HepG2 (cell line): ENCODE results near the gene BSN. TPM values are rescaled to one million over a fixed set of nuclear protein-coding genes. Genes with fewer than 3 reads are reported as not detected.

ENCODE experiments used
- ATAC-seq: fragments of 200-7000 bp; cut with Tn5 transposase; 3 replicates; pipeline ENCODE4 v1.9.1; 2020; ENCODE audit warnings: mild to moderate bottlenecking, moderate library complexity
- BruUV-seq: library from RNA; stranded (reverse); fragments of 400-500 nt; replicated peaks from 2 replicates; lab custom pipeline; 2021; lab: Mats Ljungman, UMichigan
- CTCF ChIA-PET: fragments of 300-600 bp; formaldehyde crosslinking; extraction: SDS; loops from one replicate; lab custom pipeline; 2021; ENCODE audit warnings: low total read pairs, inconsistent platforms, low intra/inter-chr PET ratio; lab: Yijun Ruan, JAX
- POLR2A ChIA-PET: fragments of 350-600 bp; sonication (Branson Sonifier 250); formaldehyde crosslinking; loops from one replicate; lab custom pipeline; 2020; ENCODE audit warnings: antibody characterized with exemption, inconsistent platforms; lab: Yijun Ruan, JAX
- DNase-seq: peaks from one replicate; pipeline ENCODE4 v3.0.0-alpha.2; 2015; ENCODE audit warnings: low spot score
- FAIRE-seq: peaks from 3 replicates; lab custom pipeline; 2011; peaks lifted over from hg19 to GRCh38; lab: Jason Lieb, UNC
- H2AFZ ChIP-seq: one replicate; pipeline ENCODE4 v1.6.1; 2011; ENCODE audit warnings: low read length, inconsistent platforms
- H3K27ac ChIP-seq: fragments of 300-600 bp; 3 replicates; pipeline ENCODE4 v1.8.0; 2011; ENCODE audit warnings: mixed run types, mild to moderate bottlenecking, mixed read lengths, low read length, inconsistent platforms; ENCODE audit not compliant: insufficient read depth; ENCODE audit errors: extremely low read length
- H3K27me3 ChIP-seq, 2 experiments: fragments of 200-600 bp in 1 of 2; 2 replicates in 1 of 2; 3 replicates in 1 of 2; pipeline versions ENCODE4 v1.6.0 to v1.8.0; 2011; ENCODE audit warnings: low read length in 2 of 2, mild to moderate bottlenecking in 2 of 2, moderate library complexity in 2 of 2, inconsistent platforms in 1 of 2; ENCODE audit not compliant: insufficient read depth in 2 of 2, control insufficient read depth in 1 of 2
- H3K36me3 ChIP-seq, 2 experiments: fragments of 200-600 bp in 1 of 2; replicated peaks in 1 of 2; 2 replicates in 1 of 2; 3 replicates in 1 of 2; pipeline versions ENCODE4 v1.5.1 to v1.8.0; 2011; ENCODE audit warnings: low read length in 2 of 2, inconsistent platforms in 1 of 2; ENCODE audit not compliant: insufficient read depth in 2 of 2, control insufficient read depth in 1 of 2
- H3K4me1 ChIP-seq: 2 replicates; pipeline ENCODE4 v1.5.1; 2012; ENCODE audit warnings: low read length, inconsistent platforms; ENCODE audit not compliant: insufficient read depth
- H3K4me2 ChIP-seq: 2 replicates; pipeline ENCODE4 v1.6.0; 2011; ENCODE audit warnings: low read depth, low read length, inconsistent platforms
- H3K4me3 ChIP-seq, 3 experiments: fragments of 200-600 bp in 1 of 3; sonication (generic), shearing (Covaris generic) in 1 of 3; replicated peaks in 1 of 3; 2 replicates each; pipeline ENCODE4 v1.5.1; 2011 to 2016; ENCODE audit warnings: low read length in 3 of 3, inconsistent platforms in 2 of 3, low read depth in 2 of 3, mild to moderate bottlenecking in 2 of 3, control low read depth in 1 of 3, mixed read lengths in 1 of 3; ENCODE audit not compliant: insufficient read depth in 1 of 3
- H3K79me2 ChIP-seq: one replicate; pipeline ENCODE4 v1.6.1; 2011; ENCODE audit warnings: low read length, inconsistent platforms; ENCODE audit not compliant: insufficient read depth
- H3K9ac ChIP-seq: 2 replicates; pipeline ENCODE4 v1.6.0; 2011; ENCODE audit warnings: mild to moderate bottlenecking, low read depth, low read length, inconsistent platforms; ENCODE audit not compliant: insufficient read depth
- H3K9me3 ChIP-seq: 2 replicates; pipeline ENCODE4 v1.5.1; 2012; ENCODE audit warnings: mild to moderate bottlenecking, low read length
- H4K20me1 ChIP-seq: 2 replicates; pipeline ENCODE4 v1.6.0; 2011; ENCODE audit warnings: inconsistent platforms, mild to moderate bottlenecking, low read length, moderate library complexity; ENCODE audit not compliant: insufficient read depth
- HNRNPL ChIP-seq: fragments of 200-400 bp; formaldehyde crosslinking; IDR thresholded peaks from 2 replicates; pipeline ENCODE4 v1.6.1; 2017; ENCODE audit warnings: mild to moderate bottlenecking, low read depth, low read length
- LCORL ChIP-seq, 2 experiments: fragments of 450-650 bp in 1 of 2; sonication (generic) in 1 of 2; formaldehyde crosslinking in 1 of 2; IDR thresholded peaks; 2 replicates each; pipeline versions ENCODE4 v1.5.0 to v1.6.1; 2017 to 2020; ENCODE audit warnings: antibody characterized with exemption in 1 of 2, missing genetic modification reagents in 1 of 2
- MBD4 ChIP-seq: IDR thresholded peaks from 2 replicates; pipeline ENCODE4 v1.6.1; 2012; ENCODE audit warnings: low read length, inconsistent platforms, borderline replicate concordance
- SP2 ChIP-seq: sonication (generic); formaldehyde crosslinking; IDR thresholded peaks from 2 replicates; pipeline ENCODE4 v1.5.1; 2020; ENCODE audit warnings: mild to moderate bottlenecking, missing genetic modification reagents
- ZBTB33 ChIP-seq: sonication (generic); formaldehyde crosslinking; IDR thresholded peaks from 2 replicates; pipeline ENCODE4 v1.4.0; 2020; ENCODE audit warnings: missing genetic modification reagents
- ZBTB38 ChIP-seq: sonication (generic); formaldehyde crosslinking; IDR thresholded peaks from 2 replicates; pipeline ENCODE4 v1.5.1; 2020; ENCODE audit warnings: mild to moderate bottlenecking, missing genetic modification reagents
- ZC3H13 ChIP-seq: sonication (generic); formaldehyde crosslinking; IDR thresholded peaks from 2 replicates; pipeline ENCODE4 v1.8.1; 2023; ENCODE audit warnings: mild to moderate bottlenecking, missing genetic modification reagents, moderate library complexity
- ZFYVE20 ChIP-seq: sonication (generic); formaldehyde crosslinking; IDR thresholded peaks from 2 replicates; pipeline ENCODE4 v1.8.0; 2023; ENCODE audit warnings: low read depth, mild to moderate bottlenecking, moderate library complexity, missing genetic modification reagents, borderline replicate concordance
- ZKSCAN1 ChIP-seq: fragments of 150-350 bp; IDR thresholded peaks from 2 replicates; pipeline ENCODE4 v1.6.1; 2014; ENCODE audit warnings: low read length
- ZNF12 ChIP-seq: sonication (generic); formaldehyde crosslinking; IDR thresholded peaks from 2 replicates; pipeline ENCODE4 v1.5.0; 2020; ENCODE audit warnings: missing genetic modification reagents
- ZNF207 ChIP-seq: fragments of 450-650 bp; IDR thresholded peaks from 2 replicates; pipeline ENCODE4 v1.6.1; 2016; ENCODE audit warnings: antibody characterized with exemption, borderline replicate concordance
- ZNF605 ChIP-seq: sonication (generic); formaldehyde crosslinking; IDR thresholded peaks from 2 replicates; pipeline ENCODE4 v1.8.0; 2022; ENCODE audit warnings: mild to moderate bottlenecking, missing genetic modification reagents
- ZNF616 ChIP-seq: sonication (generic); formaldehyde crosslinking; IDR thresholded peaks from 2 replicates; pipeline ENCODE4 v1.5.0; 2020; ENCODE audit warnings: low read depth, mild to moderate bottlenecking, missing genetic modification reagents
- WGBS: methylation state at CpG from one replicate; pipeline ENCODE4 v1.1.6; 2017; ENCODE audit warnings: low lambda C conversion rate; 5-methylcytosine and 5-hydroxymethylcytosine counted together
- in situ Hi-C: cut with HindIII; loops from 2 replicates; pipeline ENCODE4 v1.10.0; 2017; ENCODE audit warnings: low pct_unique_long_range_greater_than_20kb; ENCODE audit not compliant: extremely low pct_ligation_motif_present
- intact Hi-C: fragments of 100-400 bp; cut with micrococcal nuclease; formaldehyde crosslinking; loops from one replicate; pipeline ENCODE4 v1.10.0; 2022; ENCODE audit not compliant: unreplicated experiment
- polyA plus RNA-seq, 8 experiments: library from polyadenylated mRNA; depleted of rRNA in 3 of 8; stranded (reverse) in 7 of 8; unstranded in 1 of 8; fragments of >200 nt; fragmentation: Illumina TruSeq in 4 of 8; extraction: Trizol in 4 of 8; gene quantifications; 2 replicates each; pipeline versions ENCODE4 v1.2.1 to v1.2.3, GENCODE V29; 2011 to 2016; ENCODE audit warnings: low read depth in 4 of 8, missing spikeins in 1 of 8, mixed read lengths in 1 of 8; ENCODE audit not compliant: insufficient read depth in 1 of 8
- total RNA-seq, 5 experiments: library from RNA; depleted of rRNA; stranded (reverse); fragments of >200 nt; fragmentation: Illumina TruSeq; extraction: Trizol; gene quantifications; 2 replicates each; pipeline ENCODE4 v1.2.3, GENCODE V29; 2016; ENCODE audit warnings: low read depth in 1 of 5
- TF ChIP-seq, protein P1 (sequence below): fragments of 450-650 bp; IDR thresholded peaks from 2 replicates; pipeline ENCODE4 v1.6.1; 2017; ENCODE audit warnings: mild to moderate bottlenecking

The BSN gene
- total and polyA plus RNA-seq, 2 of the 13 experiments (the other 11 are each of a cell fraction or from before 2014, with no cell fraction given), result 0.42 to 0.86 TPM

- ChIA-PET CTCF (no interaction called here), POLR2A (no interaction called here)
- no peak overlapping the region for H3K9ac ChIP-seq
- no peak overlapping the region for H3K4me2 ChIP-seq
- WGBS, result 81% methylated on average over 2 of the region's 3 CpGs
- no peaks in the 10 kb centered on the region for H3K27me3 ChIP-seq
- TF ChIP-seq ZNF605, result no peak
- TF ChIP-seq ZBTB38 (CRISPR knock-in tag), result no peak
- no peak for TF ChIP-seq ZFYVE20 (CRISPR knock-in tag)
- TF ChIP-seq, protein P1, sequence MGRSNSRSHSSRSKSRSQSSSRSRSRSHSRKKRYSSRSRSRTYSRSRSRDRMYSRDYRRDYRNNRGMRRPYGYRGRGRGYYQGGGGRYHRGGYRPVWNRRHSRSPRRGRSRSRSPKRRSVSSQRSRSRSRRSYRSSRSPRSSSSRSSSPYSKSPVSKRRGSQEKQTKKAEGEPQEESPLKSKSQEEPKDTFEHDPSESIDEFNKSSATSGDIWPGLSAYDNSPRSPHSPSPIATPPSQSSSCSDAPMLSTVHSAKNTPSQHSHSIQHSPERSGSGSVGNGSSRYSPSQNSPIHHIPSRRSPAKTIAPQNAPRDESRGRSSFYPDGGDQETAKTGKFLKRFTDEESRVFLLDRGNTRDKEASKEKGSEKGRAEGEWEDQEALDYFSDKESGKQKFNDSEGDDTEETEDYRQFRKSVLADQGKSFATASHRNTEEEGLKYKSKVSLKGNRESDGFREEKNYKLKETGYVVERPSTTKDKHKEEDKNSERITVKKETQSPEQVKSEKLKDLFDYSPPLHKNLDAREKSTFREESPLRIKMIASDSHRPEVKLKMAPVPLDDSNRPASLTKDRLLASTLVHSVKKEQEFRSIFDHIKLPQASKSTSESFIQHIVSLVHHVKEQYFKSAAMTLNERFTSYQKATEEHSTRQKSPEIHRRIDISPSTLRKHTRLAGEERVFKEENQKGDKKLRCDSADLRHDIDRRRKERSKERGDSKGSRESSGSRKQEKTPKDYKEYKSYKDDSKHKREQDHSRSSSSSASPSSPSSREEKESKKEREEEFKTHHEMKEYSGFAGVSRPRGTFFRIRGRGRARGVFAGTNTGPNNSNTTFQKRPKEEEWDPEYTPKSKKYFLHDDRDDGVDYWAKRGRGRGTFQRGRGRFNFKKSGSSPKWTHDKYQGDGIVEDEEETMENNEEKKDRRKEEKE, result no peak
- H3K27ac ChIP-seq, result no peak overlapping the region
- no peaks in the 10 kb centered on the region for H3K36me3 ChIP-seq
- ATAC-seq (no peak), DNase-seq (no peak), FAIRE-seq (no peak)
- in situ Hi-C loops, result no loop called here
- H3K79me2 ChIP-seq, result no peaks in the 10 kb centered on the region
- no peak overlapping the region for H3K4me3 ChIP-seq
- BruUV-seq, result no TSS peak
- H4K20me1 ChIP-seq, result no peaks in the 10 kb centered on the region
- H3K4me1 ChIP-seq, result peaks cover 22% of the 10 kb centered on the region
- intact Hi-C loops, result loop anchor here (5.0 kb wide), 1 partner anchor 65 kb away; the partner anchor contains the start of gene APEH
- H2AFZ ChIP-seq, result no peak overlapping the region
- no peaks in the 10 kb centered on the region for H3K9me3 ChIP-seq
These were observed 52.9 kb downstream of the BSN start for GRCh38 chr3:49607105-49607591.

DNA sequence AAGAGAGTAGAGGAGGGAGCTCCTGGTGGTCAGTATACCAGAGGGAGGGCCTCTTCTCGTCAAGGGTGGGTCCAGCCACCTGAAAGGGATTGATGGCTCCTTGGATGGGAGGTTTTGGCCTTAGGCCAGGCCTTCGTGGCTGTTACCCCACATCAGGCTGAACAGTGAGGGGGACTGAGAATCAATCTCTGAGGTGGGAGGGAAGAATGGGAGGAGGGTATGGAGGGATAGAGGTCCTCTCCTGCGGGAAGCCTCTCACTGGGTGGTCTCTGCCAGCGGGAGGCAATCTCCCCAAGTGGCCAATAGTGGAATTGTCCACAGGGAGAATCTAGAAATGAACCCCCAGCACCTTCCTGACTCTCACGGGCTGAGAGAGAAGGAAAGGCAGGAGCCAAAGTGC is 53.5 kb downstream of the BSN start:
- FAIRE-seq (no peak), DNase-seq (no peak), ATAC-seq (peak; percentile 48)
- Histone ChIP-seq H3K4me2 (no peak overlapping the region), H3K27ac (no peak overlapping the region), H3K27me3 (no peaks in the 10 kb centered on the region), H2AFZ (no peak overlapping the region), H3K4me3 (no peak overlapping the region), H3K9me3 (no peaks in the 10 kb centered on the region), H3K9ac (no peak overlapping the region), H4K20me1 (no peaks in the 10 kb centered on the region), H3K36me3 (no peaks in the 10 kb centered on the region), H3K79me2 (no peaks in the 10 kb centered on the region), H3K4me1 (peaks cover 22% of the 10 kb centered on the region)
- whole genome bisulfite sequencing, result 42% methylated on average over 5 of the region's 5 CpGs
- CTCF ChIA-PET, result no interaction called here
- POLR2A ChIA-PET, result no interaction called here
- in situ Hi-C loops (no loop called here), intact Hi-C loops (loop anchor here (5.0 kb wide), 1 partner anchor 65 kb away; the partner anchor contains the start of gene APEH)
- no TSS peak for BruUV-seq
- no peak for TF ChIP-seq LCORL (IDR thresholded peaks at IDR 0.05)
- TF ChIP-seq LCORL (CRISPR knock-in tag; IDR thresholded peaks at IDR 0.05), result no peak
- TF ChIP-seq MBD4, result no peak
- TF ChIP-seq SP2 (CRISPR knock-in tag), result no peak
- TF ChIP-seq ZNF616 (CRISPR knock-in tag), result no peak
- no peak for TF ChIP-seq ZNF12 (CRISPR knock-in tag)
- no peak for TF ChIP-seq HNRNPL
- no peak for TF ChIP-seq ZBTB33 (CRISPR knock-in tag)
- TF ChIP-seq ZKSCAN1, result no peak
- no peak for TF ChIP-seq ZC3H13 (CRISPR knock-in tag)
- TF ChIP-seq ZNF207, result no peak
